Measurements from ENCODE around the gene TEPSIN.
"Not testable (repeated sequence)": the region's sequence is repeated elsewhere in the genome, so short reads cannot be mapped to it uniquely, and the experiment has no call there.

The TEPSIN gene

GRCh38 chr17:81230043-81230820 is 8.6 kb downstream of the TEPSIN start:
- no peaks in the 10 kb centered on the region for H3K9me3 Mint-ChIP-seq
- no peak for DNase-seq
- H3K4me1 Mint-ChIP-seq, result peaks cover 5% of the 10 kb centered on the region
- H3K4me3 Mint-ChIP-seq, result no peak overlapping the region
- H3K27ac Mint-ChIP-seq, result no peak overlapping the region
- no peaks in the 10 kb centered on the region for H3K27me3 Mint-ChIP-seq
- no peak for ATAC-seq
- H3K36me3 Mint-ChIP-seq (ENCODE audit: low read depth), result peaks cover 11% of the 10 kb centered on the region

GRCh38 chr17:81229666-81229920 is 9.3 kb downstream of the TEPSIN start:
- H3K27ac Mint-ChIP-seq, result no peak overlapping the region
- DNase-seq (no peak), ATAC-seq (no peak)
- no peaks in the 10 kb centered on the region for H3K9me3 Mint-ChIP-seq
- peaks cover 5% of the 10 kb centered on the region for H3K4me1 Mint-ChIP-seq
- no peaks in the 10 kb centered on the region for H3K27me3 Mint-ChIP-seq
- peaks cover 11% of the 10 kb centered on the region for H3K36me3 Mint-ChIP-seq (ENCODE audit: low read depth)
- no peak overlapping the region for H3K4me3 Mint-ChIP-seq

GRCh38 chr17:81228834-81229665 is 9.8 kb downstream of the TEPSIN start:
- Mint-ChIP-seq H3K27me3 (no peaks in the 10 kb centered on the region), H3K4me1 (peaks cover 6% of the 10 kb centered on the region), H3K27ac (no peak overlapping the region), H3K9me3 (no peaks in the 10 kb centered on the region), H3K4me3 (no peak overlapping the region), H3K36me3 (ENCODE audit: low read depth) (peaks cover 11% of the 10 kb centered on the region)
- DNase-seq (no peak), ATAC-seq (no peak)

GRCh38 chr17:81228420-81228819 is 10.4 kb downstream of the TEPSIN start:
- DNase-seq (no peak), ATAC-seq (no peak)
- Mint-ChIP-seq H3K36me3 (ENCODE audit: low read depth) (peaks cover 11% of the 10 kb centered on the region), H3K27me3 (no peaks in the 10 kb centered on the region), H3K9me3 (no peaks in the 10 kb centered on the region), H3K4me3 (no peak overlapping the region), H3K27ac (no peak overlapping the region), H3K4me1 (peaks cover 12% of the 10 kb centered on the region)

GRCh38 chr17:81227630-81228029 is 11.2 kb downstream of the TEPSIN start:
- H3K4me3 Mint-ChIP-seq, H3K27me3 Mint-ChIP-seq: not testable (repeated sequence)

DNA sequence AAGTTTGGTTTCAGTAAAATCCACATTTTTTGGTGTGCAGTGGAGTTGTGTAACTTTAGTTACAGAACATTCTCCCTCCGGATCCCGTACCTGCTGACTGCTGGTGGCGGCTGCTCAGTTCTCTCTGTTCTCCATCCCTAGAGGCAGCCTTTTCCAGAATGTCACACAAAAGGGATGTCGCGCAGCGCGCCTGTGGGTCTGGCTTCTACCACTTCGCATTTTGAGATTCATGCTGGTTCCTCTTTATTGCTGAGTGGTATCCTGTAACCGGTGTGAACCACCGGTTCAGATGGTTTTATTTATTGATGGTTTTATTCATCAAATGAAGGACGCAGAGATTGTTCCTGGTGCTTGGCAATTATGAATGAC is 15.1 kb downstream of the TEPSIN start:
- DNase-seq (no peak), ATAC-seq (no peak)
- Mint-ChIP-seq H3K27me3 (no peaks in the 10 kb centered on the region), H3K27ac (peak overlapping the region; percentile 84), H3K36me3 (ENCODE audit: low read depth) (no peaks in the 10 kb centered on the region), H3K4me3 (peak overlapping the region; percentile 79), H3K4me1 (peaks cover 19% of the 10 kb centered on the region), H3K9me3 (no peaks in the 10 kb centered on the region)

More at GRCh38 chr17:81227630-81228029, 11.2 kb downstream of the TEPSIN start:
- Mint-ChIP-seq H3K27ac (peak overlapping the region; percentile 12), H3K36me3 (ENCODE audit: low read depth) (peaks cover 11% of the 10 kb centered on the region), H3K4me1 (peaks cover 14% of the 10 kb centered on the region)
- ATAC-seq, H3K9me3 Mint-ChIP-seq, DNase-seq: not testable (repeated sequence)

GRCh38 chr17:81222906-81223761 is 15.7 kb downstream of the TEPSIN start, which contains the start of gene CEP131:
Gene CEP131 (minus strand): TSS chr17:81222965. CDS start chr17:81220056, 2,909 bp downstream.
- DNase-seq (peak; percentile 100), ATAC-seq (peak; percentile 98)
- H3K36me3 Mint-ChIP-seq (ENCODE audit: low read depth), result no peaks in the 10 kb centered on the region
- H3K27ac Mint-ChIP-seq, result peak within 1 kb of the TSS; percentile 84
- H3K27me3 Mint-ChIP-seq, result no peaks in the 10 kb centered on the region
- no peaks in the 10 kb centered on the region for H3K9me3 Mint-ChIP-seq
- H3K4me3 Mint-ChIP-seq, result peak within 1 kb of the TSS; percentile 79
- peaks cover 19% of the 10 kb centered on the region for H3K4me1 Mint-ChIP-seq

GRCh38 chr17:81222620-81222905 is 16.3 kb downstream of the TEPSIN start:
- DNase-seq (no peak), ATAC-seq (no peak)
- no peak overlapping the region for H3K27ac Mint-ChIP-seq

DNA sequence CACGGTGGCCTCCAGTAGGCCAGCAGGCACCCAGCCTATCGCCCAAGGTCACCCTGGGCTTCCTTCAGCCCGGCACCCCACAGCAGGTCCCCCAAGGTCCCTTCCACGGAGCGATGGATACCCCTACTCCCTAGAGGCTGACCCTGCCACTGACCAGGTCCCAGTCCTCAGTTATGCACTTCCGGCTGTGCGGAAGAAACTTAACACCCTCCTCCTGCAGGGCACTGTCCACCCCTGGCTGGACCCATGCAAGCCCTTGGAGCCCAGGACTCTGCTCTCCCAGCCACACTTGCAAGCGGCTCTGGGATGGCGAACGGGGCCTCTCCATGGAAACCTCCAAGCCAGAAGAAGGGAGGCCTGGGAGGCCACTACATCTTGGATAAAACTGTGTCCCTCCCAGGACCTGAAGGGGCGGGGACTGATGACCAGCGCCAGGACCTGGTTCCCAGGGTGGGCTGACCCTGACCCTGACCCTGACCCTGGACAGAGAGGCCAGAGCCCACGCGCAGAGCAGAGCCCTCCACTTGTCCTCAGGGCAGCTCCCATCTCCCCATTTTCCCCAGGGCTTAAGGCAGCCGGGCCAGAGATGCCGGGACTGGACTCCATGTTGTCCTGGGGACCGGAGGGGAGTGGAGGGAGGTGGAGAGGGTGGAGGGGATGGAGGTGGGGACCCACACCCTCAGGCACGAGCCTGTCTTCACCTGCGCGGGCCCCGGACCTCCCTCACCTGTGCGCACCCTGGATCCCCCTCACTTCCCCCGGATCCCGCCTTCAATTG is 16.8 kb downstream of the TEPSIN start:
- no peak for DNase-seq
- no peaks in the 10 kb centered on the region for H3K9me3 Mint-ChIP-seq
- no peaks in the 10 kb centered on the region for H3K27me3 Mint-ChIP-seq
- H3K4me3 Mint-ChIP-seq, result peak overlapping the region; percentile 58
- no peaks in the 10 kb centered on the region for H3K36me3 Mint-ChIP-seq (ENCODE audit: low read depth)
- no peak overlapping the region for H3K27ac Mint-ChIP-seq
- peaks cover 14% of the 10 kb centered on the region for H3K4me1 Mint-ChIP-seq
- no peak for ATAC-seq

More at GRCh38 chr17:81222620-81222905, 16.3 kb downstream of the TEPSIN start:
- Mint-ChIP-seq H3K36me3 (ENCODE audit: low read depth) (no peaks in the 10 kb centered on the region), H3K4me1 (peaks cover 15% of the 10 kb centered on the region), H3K4me3 (peak overlapping the region; percentile 58), H3K27me3 (no peaks in the 10 kb centered on the region), H3K9me3 (no peaks in the 10 kb centered on the region)

GRCh38 chr17:81221371-81221841 is 17.4 kb downstream of the TEPSIN start:
- Mint-ChIP-seq H3K27me3 (no peaks in the 10 kb centered on the region), H3K36me3 (ENCODE audit: low read depth) (no peaks in the 10 kb centered on the region), H3K4me3 (peak overlapping the region; percentile 58), H3K27ac (no peak overlapping the region), H3K4me1 (peaks cover 14% of the 10 kb centered on the region), H3K9me3 (no peaks in the 10 kb centered on the region)
- ATAC-seq, result no peak
- DNase-seq, result no peak

DNA sequence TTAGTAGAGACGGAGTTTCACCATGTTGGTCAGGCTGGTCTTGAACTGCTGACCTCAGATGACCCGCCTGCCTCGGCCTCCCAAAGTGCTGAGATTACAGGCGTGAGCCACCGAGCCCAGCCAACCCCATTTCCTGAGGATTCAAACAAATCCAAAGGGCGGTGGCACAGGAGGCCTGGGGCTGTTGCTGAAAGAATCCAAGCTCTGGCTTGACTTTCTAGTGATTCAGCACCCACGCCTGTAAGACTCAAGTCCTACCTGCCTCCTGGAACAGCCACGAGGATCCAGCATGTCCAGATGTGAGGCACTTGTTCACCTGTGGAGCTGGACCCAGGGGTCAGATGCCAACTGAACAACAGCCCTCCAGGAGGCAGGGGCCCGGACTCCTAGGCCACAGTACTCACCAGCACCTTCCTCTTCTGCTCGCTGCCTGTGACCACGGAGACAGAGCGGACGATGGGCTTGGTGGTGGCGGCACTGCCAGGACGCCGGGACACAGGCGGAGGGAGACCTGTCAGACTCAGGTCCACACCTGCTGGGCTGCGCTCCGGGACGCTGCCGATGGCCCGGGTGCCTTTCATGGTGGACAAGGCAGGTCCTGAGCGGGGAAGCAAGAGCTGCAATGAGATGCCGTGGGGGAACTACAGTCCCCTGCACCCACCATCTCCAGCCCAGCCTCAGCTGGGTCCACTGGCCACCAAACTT is 19.2 kb downstream of the TEPSIN start:
- DNase-seq (no peak), ATAC-seq (no peak)
- no peaks in the 10 kb centered on the region for H3K27me3 Mint-ChIP-seq
- H3K9me3 Mint-ChIP-seq, result no peaks in the 10 kb centered on the region
- H3K4me3 Mint-ChIP-seq, result no peak overlapping the region
- peaks cover 14% of the 10 kb centered on the region for H3K4me1 Mint-ChIP-seq
- no peaks in the 10 kb centered on the region for H3K36me3 Mint-ChIP-seq (ENCODE audit: low read depth)
- H3K27ac Mint-ChIP-seq, result no peak overlapping the region

DNA sequence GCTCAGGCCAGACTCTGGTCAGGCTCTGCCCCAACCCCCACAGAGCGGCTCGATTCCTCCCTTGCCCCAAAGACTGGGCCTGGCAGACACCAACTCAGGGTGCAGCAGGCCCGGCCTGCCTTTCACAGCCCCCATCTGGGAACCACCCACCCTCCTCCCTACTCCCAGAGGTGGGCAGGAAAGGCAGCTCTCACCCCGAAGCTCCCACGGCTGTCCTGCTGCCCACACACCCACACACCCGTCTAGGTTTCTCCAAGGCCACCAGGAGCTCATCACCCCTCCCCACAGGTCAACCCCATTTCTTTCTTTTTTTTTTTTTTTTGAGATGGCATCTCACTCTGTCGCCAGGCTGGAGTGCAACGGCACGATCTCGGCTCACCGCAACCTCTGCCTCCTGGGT is 19.9 kb downstream of the TEPSIN start:
- no peak overlapping the region for H3K4me3 Mint-ChIP-seq
- peaks cover 12% of the 10 kb centered on the region for H3K4me1 Mint-ChIP-seq
- no peak overlapping the region for H3K27ac Mint-ChIP-seq
- no peaks in the 10 kb centered on the region for H3K9me3 Mint-ChIP-seq
- H3K36me3 Mint-ChIP-seq (ENCODE audit: low read depth), result no peaks in the 10 kb centered on the region
- ATAC-seq (no peak), DNase-seq (no peak)
- no peaks in the 10 kb centered on the region for H3K27me3 Mint-ChIP-seq

DNA sequence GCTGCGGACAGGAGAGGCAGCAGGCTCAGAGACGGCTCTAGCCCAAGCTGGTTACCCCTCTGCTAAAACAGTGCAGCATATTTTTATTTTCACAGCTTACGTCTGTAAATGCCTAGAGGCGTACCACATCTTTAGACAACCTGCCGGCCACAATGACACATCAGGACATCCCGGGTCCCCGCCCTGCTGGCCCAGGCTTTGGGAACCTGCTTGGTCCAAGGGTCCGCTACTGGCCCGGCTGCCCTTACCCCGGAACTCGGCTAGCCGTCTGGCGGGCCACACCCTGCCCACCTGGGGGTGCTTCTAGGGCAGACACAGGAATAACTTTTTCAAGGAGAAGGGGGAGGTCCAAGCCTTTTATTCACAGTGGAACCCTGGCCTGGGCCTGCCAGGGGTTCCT is 20.4 kb downstream of the TEPSIN start:
- Mint-ChIP-seq H3K9me3 (no peaks in the 10 kb centered on the region), H3K4me1 (peaks cover 7% of the 10 kb centered on the region), H3K36me3 (ENCODE audit: low read depth) (no peaks in the 10 kb centered on the region), H3K27me3 (no peaks in the 10 kb centered on the region), H3K27ac (no peak overlapping the region), H3K4me3 (no peak overlapping the region)
- no peak for DNase-seq
- ATAC-seq, result no peak
